ENCODE data around the gene NOTCH2.
A peak's percentile ranks its signal among the peaks of the same experiment; 100 is the strongest.

The NOTCH2 gene

GRCh38 chr1:119968068-119968492, 101.4 kb downstream of the NOTCH2 start:
- CTCF ChIA-PET = interaction anchor here (0.7 to 10.9 kb wide), 16 partner anchors 9 to 210 kb away, joined by 3 to 100 read pairs (median 4); no protein-coding TSS in a partner anchor
- POLR2A ChIA-PET = no interaction called here
- peak; percentile 82 for TF ChIP-seq CTCF (IDR thresholded peaks at IDR 0.05; ENCODE audit: control extremely low read depth, extremely low read depth, low read depth, missing control alignments)
- DNase-seq (ENCODE audit: extremely low spot score) = peak; percentile 37

- no peak for TF ChIP-seq CTCF (IDR thresholded peaks at IDR 0.05; ENCODE audit: control extremely low read depth, extremely low read depth, low read depth, missing control alignments)
- CTCF ChIA-PET = interaction anchor here (0.7 to 10.9 kb wide), 6 partner anchors 8 to 80 kb away, joined by 4 to 100 read pairs (median 8); no protein-coding TSS in a partner anchor
- POLR2A ChIA-PET = no interaction called here
- DNase-seq (ENCODE audit: extremely low spot score) = no peak
Measured at GRCh38 chr1:119966681-119967080, 102.8 kb downstream of the NOTCH2 start.

- no peak for DNase-seq (ENCODE audit: extremely low spot score)
- CTCF ChIA-PET = interaction anchor here (1.1 to 10.9 kb wide), 3 partner anchors 14 to 18 kb away, joined by 4 to 100 read pairs (median 10); no protein-coding TSS in a partner anchor
- POLR2A ChIA-PET = no interaction called here
- no peak for TF ChIP-seq CTCF (IDR thresholded peaks at IDR 0.05; ENCODE audit: control extremely low read depth, extremely low read depth, low read depth, missing control alignments)
Measured at GRCh38 chr1:119966020-119966419, 103.4 kb downstream of the NOTCH2 start.

GRCh38 chr1:119964673-119965363, 104.6 kb downstream of the NOTCH2 start:
- ChIA-PET CTCF (interaction anchor here (1.4 to 10.9 kb wide), 3 partner anchors 8 to 16 kb away, joined by 3 to 100 read pairs (median 10); no protein-coding TSS in a partner anchor), POLR2A (no interaction called here)
- TF ChIP-seq CTCF (IDR thresholded peaks at IDR 0.05; ENCODE audit: control extremely low read depth, extremely low read depth, low read depth, missing control alignments) = no peak
- DNase-seq (ENCODE audit: extremely low spot score) = no peak

GRCh38 chr1:119962296-119962968, 107.0 kb downstream of the NOTCH2 start:
- no peak for TF ChIP-seq CTCF (IDR thresholded peaks at IDR 0.05; ENCODE audit: control extremely low read depth, extremely low read depth, low read depth, missing control alignments)
- ChIA-PET POLR2A (no interaction called here), CTCF (interaction anchor here (1.2 to 10.9 kb wide), 2 partner anchors 14 to 17 kb away, joined by 3 to 100 read pairs; no protein-coding TSS in a partner anchor)
- no peak for DNase-seq (ENCODE audit: extremely low spot score)

- CTCF ChIA-PET = interaction anchor here (1.0 to 10.9 kb wide), 3 partner anchors 7 to 12 kb away, joined by 3 to 100 read pairs (median 21); no protein-coding TSS in a partner anchor
- no peak for DNase-seq (ENCODE audit: extremely low spot score)
- no peak for TF ChIP-seq CTCF (IDR thresholded peaks at IDR 0.05; ENCODE audit: control extremely low read depth, extremely low read depth, low read depth, missing control alignments)
- POLR2A ChIA-PET = no interaction called here
Measured at GRCh38 chr1:119960501-119960900, 109.0 kb downstream of the NOTCH2 start.
